HepG2 (cell line): Measurements from ENCODE around the gene TFF2. TPM values are rescaled to one million over a fixed set of nuclear protein-coding genes. Genes with fewer than 3 reads are reported as not detected.

Experiments used
- ATAC-seq: fragments of 200-7000 bp; cut with Tn5 transposase; 3 replicates; pipeline ENCODE4 v1.9.1; 2020; ENCODE audit warnings: mild to moderate bottlenecking, moderate library complexity
- BruUV-seq: library from RNA; stranded (reverse); fragments of 400-500 nt; replicated peaks from 2 replicates; lab custom pipeline; 2021; lab: Mats Ljungman, UMichigan
- CTCF ChIA-PET: fragments of 300-600 bp; formaldehyde crosslinking; extraction: SDS; loops from one replicate; lab custom pipeline; 2021; ENCODE audit warnings: low total read pairs, inconsistent platforms, low intra/inter-chr PET ratio; lab: Yijun Ruan, JAX
- POLR2A ChIA-PET: fragments of 350-600 bp; sonication (Branson Sonifier 250); formaldehyde crosslinking; loops from one replicate; lab custom pipeline; 2020; ENCODE audit warnings: antibody characterized with exemption, inconsistent platforms; lab: Yijun Ruan, JAX
- DNase-seq: peaks from one replicate; pipeline ENCODE4 v3.0.0-alpha.2; 2015; ENCODE audit warnings: low spot score
- FAIRE-seq: peaks from 3 replicates; lab custom pipeline; 2011; peaks lifted over from hg19 to GRCh38; lab: Jason Lieb, UNC
- H2AFZ ChIP-seq: one replicate; pipeline ENCODE4 v1.6.1; 2011; ENCODE audit warnings: low read length, inconsistent platforms
- H3K27ac ChIP-seq: fragments of 300-600 bp; 3 replicates; pipeline ENCODE4 v1.8.0; 2011; ENCODE audit warnings: mixed run types, mild to moderate bottlenecking, mixed read lengths, low read length, inconsistent platforms; ENCODE audit not compliant: insufficient read depth; ENCODE audit errors: extremely low read length
- H3K27me3 ChIP-seq, 2 experiments: fragments of 200-600 bp in 1 of 2; 2 replicates in 1 of 2; 3 replicates in 1 of 2; pipeline versions ENCODE4 v1.6.0 to v1.8.0; 2011; ENCODE audit warnings: low read length in 2 of 2, mild to moderate bottlenecking in 2 of 2, moderate library complexity in 2 of 2, inconsistent platforms in 1 of 2; ENCODE audit not compliant: insufficient read depth in 2 of 2, control insufficient read depth in 1 of 2
- H3K36me3 ChIP-seq, 2 experiments: fragments of 200-600 bp in 1 of 2; replicated peaks in 1 of 2; 2 replicates in 1 of 2; 3 replicates in 1 of 2; pipeline versions ENCODE4 v1.5.1 to v1.8.0; 2011; ENCODE audit warnings: low read length in 2 of 2, inconsistent platforms in 1 of 2; ENCODE audit not compliant: insufficient read depth in 2 of 2, control insufficient read depth in 1 of 2
- H3K4me1 ChIP-seq: 2 replicates; pipeline ENCODE4 v1.5.1; 2012; ENCODE audit warnings: low read length, inconsistent platforms; ENCODE audit not compliant: insufficient read depth
- H3K4me2 ChIP-seq: 2 replicates; pipeline ENCODE4 v1.6.0; 2011; ENCODE audit warnings: low read depth, low read length, inconsistent platforms
- H3K4me3 ChIP-seq, 3 experiments: fragments of 200-600 bp in 1 of 3; sonication (generic), shearing (Covaris generic) in 1 of 3; replicated peaks in 1 of 3; 2 replicates each; pipeline ENCODE4 v1.5.1; 2011 to 2016; ENCODE audit warnings: low read length in 3 of 3, inconsistent platforms in 2 of 3, low read depth in 2 of 3, mild to moderate bottlenecking in 2 of 3, control low read depth in 1 of 3, mixed read lengths in 1 of 3; ENCODE audit not compliant: insufficient read depth in 1 of 3
- H3K79me2 ChIP-seq: one replicate; pipeline ENCODE4 v1.6.1; 2011; ENCODE audit warnings: low read length, inconsistent platforms; ENCODE audit not compliant: insufficient read depth
- H3K9ac ChIP-seq: 2 replicates; pipeline ENCODE4 v1.6.0; 2011; ENCODE audit warnings: mild to moderate bottlenecking, low read depth, low read length, inconsistent platforms; ENCODE audit not compliant: insufficient read depth
- H3K9me3 ChIP-seq: 2 replicates; pipeline ENCODE4 v1.5.1; 2012; ENCODE audit warnings: mild to moderate bottlenecking, low read length
- H4K20me1 ChIP-seq: 2 replicates; pipeline ENCODE4 v1.6.0; 2011; ENCODE audit warnings: inconsistent platforms, mild to moderate bottlenecking, low read length, moderate library complexity; ENCODE audit not compliant: insufficient read depth
- AKAP8 ChIP-seq: sonication (generic); formaldehyde crosslinking; IDR thresholded peaks from 2 replicates; pipeline ENCODE4 v1.5.1; 2020; ENCODE audit warnings: mild to moderate bottlenecking, missing genetic modification reagents
- CREM ChIP-seq, 2 experiments: sonication (generic) in 1 of 2; formaldehyde crosslinking in 1 of 2; IDR thresholded peaks; 2 replicates each; pipeline versions ENCODE4 v1.4.0 to v1.6.1; 2016 to 2020; ENCODE audit warnings: antibody characterized with exemption in 1 of 2, mild to moderate bottlenecking in 1 of 2, missing genetic modification reagents in 1 of 2
- SMARCC2 ChIP-seq: fragments of 450-650 bp; IDR thresholded peaks from 2 replicates; pipeline ENCODE4 v1.6.1; 2017; ENCODE audit warnings: antibody characterized with exemption, mild to moderate bottlenecking
- TOPORS ChIP-seq: sonication (generic); formaldehyde crosslinking; IDR thresholded peaks from 2 replicates; pipeline ENCODE4 v1.8.0; 2023; ENCODE audit warnings: mild to moderate bottlenecking, missing genetic modification reagents
- ZNF30 ChIP-seq: sonication (generic); formaldehyde crosslinking; IDR thresholded peaks from 2 replicates; pipeline ENCODE4 v1.5.0; 2020; ENCODE audit warnings: mild to moderate bottlenecking, missing genetic modification reagents
- WGBS: methylation state at CpG from one replicate; pipeline ENCODE4 v1.1.6; 2017; ENCODE audit warnings: low lambda C conversion rate; 5-methylcytosine and 5-hydroxymethylcytosine counted together
- in situ Hi-C: cut with HindIII; loops from 2 replicates; pipeline ENCODE4 v1.10.0; 2017; ENCODE audit warnings: low pct_unique_long_range_greater_than_20kb; ENCODE audit not compliant: extremely low pct_ligation_motif_present
- intact Hi-C: fragments of 100-400 bp; cut with micrococcal nuclease; formaldehyde crosslinking; loops from one replicate; pipeline ENCODE4 v1.10.0; 2022; ENCODE audit not compliant: unreplicated experiment
- polyA plus RNA-seq, 8 experiments: library from polyadenylated mRNA; depleted of rRNA in 3 of 8; stranded (reverse) in 7 of 8; unstranded in 1 of 8; fragments of >200 nt; fragmentation: Illumina TruSeq in 4 of 8; extraction: Trizol in 4 of 8; gene quantifications; 2 replicates each; pipeline versions ENCODE4 v1.2.1 to v1.2.3, GENCODE V29; 2011 to 2016; ENCODE audit warnings: low read depth in 4 of 8, missing spikeins in 1 of 8, mixed read lengths in 1 of 8; ENCODE audit not compliant: insufficient read depth in 1 of 8
- total RNA-seq, 5 experiments: library from RNA; depleted of rRNA; stranded (reverse); fragments of >200 nt; fragmentation: Illumina TruSeq; extraction: Trizol; gene quantifications; 2 replicates each; pipeline ENCODE4 v1.2.3, GENCODE V29; 2016; ENCODE audit warnings: low read depth in 1 of 5
- TF ChIP-seq, protein P1 (sequence below): sonication (generic); formaldehyde crosslinking; IDR thresholded peaks from 2 replicates; pipeline ENCODE4 v1.5.0; 2020; ENCODE audit warnings: mild to moderate bottlenecking, missing genetic modification reagents, borderline replicate concordance
- TF ChIP-seq, protein P2 (sequence below): sonication (generic); formaldehyde crosslinking; conservative IDR thresholded peaks from 2 replicates; pipeline ENCODE4 v1.8.0; 2022; ENCODE audit warnings: low read depth, missing genetic modification reagents
- TF ChIP-seq, protein P3 (sequence below): sonication (generic); formaldehyde crosslinking; IDR thresholded peaks from 2 replicates; pipeline ENCODE4 v1.4.0; 2020; ENCODE audit warnings: missing genetic modification reagents, borderline replicate concordance
- TF ChIP-seq, protein P4 (sequence below): sonication (generic); formaldehyde crosslinking; IDR thresholded peaks from 2 replicates; pipeline ENCODE4 v1.5.0; 2020; ENCODE audit warnings: missing genetic modification reagents, mild to moderate bottlenecking, borderline replicate concordance

The TFF2 gene
- total and polyA plus RNA-seq, 2 of the 13 experiments (the other 11 are each of a cell fraction or from before 2014, with no cell fraction given), result 1.5 TPM; not detected in 1

DNA sequence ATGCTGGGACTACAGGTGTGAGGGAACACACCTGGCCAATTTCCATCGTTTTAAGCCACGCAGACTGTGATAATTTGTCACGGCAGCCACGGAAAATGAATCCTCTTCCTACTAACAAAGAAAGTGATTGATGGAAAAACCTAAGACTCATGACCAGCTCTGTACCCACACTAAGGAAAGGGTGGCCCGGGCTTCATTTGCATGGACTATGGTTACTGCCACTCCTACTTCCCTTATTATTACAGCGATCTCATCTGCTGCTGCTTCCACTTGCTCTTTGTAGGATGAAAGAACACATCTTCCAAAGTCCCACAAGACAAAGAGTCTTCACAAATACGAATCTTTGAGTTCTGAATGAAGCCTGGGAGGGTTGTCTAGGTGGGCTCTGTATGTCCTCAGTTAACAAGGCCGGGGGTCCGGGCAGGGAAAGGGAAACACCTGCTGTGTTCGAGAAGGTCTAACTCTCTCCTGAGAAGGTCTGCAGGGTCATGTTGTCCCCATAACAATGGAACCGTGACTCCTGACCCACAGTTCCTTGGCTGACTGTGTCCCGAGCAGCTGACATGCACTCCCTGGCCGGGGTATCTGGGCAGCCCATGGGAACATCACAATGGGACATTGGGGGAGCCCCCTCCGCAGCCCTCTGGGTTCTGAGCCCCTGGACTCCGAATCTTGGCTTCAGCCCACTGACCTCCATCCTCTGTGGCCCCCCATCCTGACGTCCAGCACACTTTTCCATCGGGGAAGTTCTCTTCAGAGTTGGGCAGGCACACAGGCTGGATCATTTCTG, 28.8 kb upstream of the TFF2 start:
- FAIRE-seq, result no peak
- in situ Hi-C loops, result loop anchor here (5.0 kb wide), 1 partner anchor 68 kb away; no protein-coding TSS in a partner anchor
- CTCF ChIA-PET, result no interaction called here
- TF ChIP-seq, protein P1, sequence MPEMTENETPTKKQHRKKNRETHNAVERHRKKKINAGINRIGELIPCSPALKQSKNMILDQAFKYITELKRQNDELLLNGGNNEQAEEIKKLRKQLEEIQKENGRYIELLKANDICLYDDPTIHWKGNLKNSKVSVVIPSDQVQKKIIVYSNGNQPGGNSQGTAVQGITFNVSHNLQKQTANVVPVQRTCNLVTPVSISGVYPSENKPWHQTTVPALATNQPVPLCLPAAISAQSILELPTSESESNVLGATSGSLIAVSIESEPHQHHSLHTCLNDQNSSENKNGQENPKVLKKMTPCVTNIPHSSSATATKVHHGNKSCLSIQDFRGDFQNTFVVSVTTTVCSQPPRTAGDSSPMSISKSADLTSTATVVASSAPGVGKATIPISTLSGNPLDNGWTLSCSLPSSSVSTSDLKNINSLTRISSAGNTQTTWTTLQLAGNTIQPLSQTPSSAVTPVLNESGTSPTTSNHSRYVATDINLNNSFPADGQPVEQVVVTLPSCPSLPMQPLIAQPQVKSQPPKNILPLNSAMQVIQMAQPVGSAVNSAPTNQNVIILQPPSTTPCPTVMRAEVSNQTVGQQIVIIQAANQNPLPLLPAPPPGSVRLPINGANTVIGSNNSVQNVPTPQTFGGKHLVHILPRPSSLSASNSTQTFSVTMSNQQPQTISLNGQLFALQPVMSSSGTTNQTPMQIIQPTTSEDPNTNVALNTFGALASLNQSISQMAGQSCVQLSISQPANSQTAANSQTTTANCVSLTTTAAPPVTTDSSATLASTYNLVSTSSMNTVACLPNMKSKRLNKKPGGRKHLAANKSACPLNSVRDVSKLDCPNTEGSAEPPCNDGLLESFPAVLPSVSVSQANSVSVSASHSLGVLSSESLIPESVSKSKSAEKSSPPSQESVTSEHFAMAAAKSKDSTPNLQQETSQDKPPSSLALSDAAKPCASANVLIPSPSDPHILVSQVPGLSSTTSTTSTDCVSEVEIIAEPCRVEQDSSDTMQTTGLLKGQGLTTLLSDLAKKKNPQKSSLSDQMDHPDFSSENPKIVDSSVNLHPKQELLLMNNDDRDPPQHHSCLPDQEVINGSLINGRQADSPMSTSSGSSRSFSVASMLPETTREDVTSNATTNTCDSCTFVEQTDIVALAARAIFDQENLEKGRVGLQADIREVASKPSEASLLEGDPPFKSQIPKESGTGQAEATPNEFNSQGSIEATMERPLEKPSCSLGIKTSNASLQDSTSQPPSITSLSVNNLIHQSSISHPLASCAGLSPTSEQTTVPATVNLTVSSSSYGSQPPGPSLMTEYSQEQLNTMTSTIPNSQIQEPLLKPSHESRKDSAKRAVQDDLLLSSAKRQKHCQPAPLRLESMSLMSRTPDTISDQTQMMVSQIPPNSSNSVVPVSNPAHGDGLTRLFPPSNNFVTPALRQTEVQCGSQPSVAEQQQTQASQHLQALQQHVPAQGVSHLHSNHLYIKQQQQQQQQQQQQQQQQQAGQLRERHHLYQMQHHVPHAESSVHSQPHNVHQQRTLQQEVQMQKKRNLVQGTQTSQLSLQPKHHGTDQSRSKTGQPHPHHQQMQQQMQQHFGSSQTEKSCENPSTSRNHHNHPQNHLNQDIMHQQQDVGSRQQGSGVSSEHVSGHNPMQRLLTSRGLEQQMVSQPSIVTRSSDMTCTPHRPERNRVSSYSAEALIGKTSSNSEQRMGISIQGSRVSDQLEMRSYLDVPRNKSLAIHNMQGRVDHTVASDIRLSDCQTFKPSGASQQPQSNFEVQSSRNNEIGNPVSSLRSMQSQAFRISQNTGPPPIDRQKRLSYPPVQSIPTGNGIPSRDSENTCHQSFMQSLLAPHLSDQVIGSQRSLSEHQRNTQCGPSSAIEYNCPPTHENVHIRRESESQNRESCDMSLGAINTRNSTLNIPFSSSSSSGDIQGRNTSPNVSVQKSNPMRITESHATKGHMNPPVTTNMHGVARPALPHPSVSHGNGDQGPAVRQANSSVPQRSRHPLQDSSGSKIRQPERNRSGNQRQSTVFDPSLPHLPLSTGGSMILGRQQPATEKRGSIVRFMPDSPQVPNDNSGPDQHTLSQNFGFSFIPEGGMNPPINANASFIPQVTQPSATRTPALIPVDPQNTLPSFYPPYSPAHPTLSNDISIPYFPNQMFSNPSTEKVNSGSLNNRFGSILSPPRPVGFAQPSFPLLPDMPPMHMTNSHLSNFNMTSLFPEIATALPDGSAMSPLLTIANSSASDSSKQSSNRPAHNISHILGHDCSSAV, result no peak
- TF ChIP-seq SMARCC2, result no peak
- no peak for TF ChIP-seq CREM (IDR thresholded peaks at IDR 0.05)
- no peak for TF ChIP-seq CREM (CRISPR knock-in tag; IDR thresholded peaks at IDR 0.05)
- TF ChIP-seq TOPORS (CRISPR knock-in tag), result no peak
- TF ChIP-seq, protein P2, sequence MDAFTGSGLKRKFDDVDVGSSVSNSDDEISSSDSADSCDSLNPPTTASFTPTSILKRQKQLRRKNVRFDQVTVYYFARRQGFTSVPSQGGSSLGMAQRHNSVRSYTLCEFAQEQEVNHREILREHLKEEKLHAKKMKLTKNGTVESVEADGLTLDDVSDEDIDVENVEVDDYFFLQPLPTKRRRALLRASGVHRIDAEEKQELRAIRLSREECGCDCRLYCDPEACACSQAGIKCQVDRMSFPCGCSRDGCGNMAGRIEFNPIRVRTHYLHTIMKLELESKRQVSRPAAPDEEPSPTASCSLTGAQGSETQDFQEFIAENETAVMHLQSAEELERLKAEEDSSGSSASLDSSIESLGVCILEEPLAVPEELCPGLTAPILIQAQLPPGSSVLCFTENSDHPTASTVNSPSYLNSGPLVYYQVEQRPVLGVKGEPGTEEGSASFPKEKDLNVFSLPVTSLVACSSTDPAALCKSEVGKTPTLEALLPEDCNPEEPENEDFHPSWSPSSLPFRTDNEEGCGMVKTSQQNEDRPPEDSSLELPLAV, result no peak
- TF ChIP-seq, protein P3, sequence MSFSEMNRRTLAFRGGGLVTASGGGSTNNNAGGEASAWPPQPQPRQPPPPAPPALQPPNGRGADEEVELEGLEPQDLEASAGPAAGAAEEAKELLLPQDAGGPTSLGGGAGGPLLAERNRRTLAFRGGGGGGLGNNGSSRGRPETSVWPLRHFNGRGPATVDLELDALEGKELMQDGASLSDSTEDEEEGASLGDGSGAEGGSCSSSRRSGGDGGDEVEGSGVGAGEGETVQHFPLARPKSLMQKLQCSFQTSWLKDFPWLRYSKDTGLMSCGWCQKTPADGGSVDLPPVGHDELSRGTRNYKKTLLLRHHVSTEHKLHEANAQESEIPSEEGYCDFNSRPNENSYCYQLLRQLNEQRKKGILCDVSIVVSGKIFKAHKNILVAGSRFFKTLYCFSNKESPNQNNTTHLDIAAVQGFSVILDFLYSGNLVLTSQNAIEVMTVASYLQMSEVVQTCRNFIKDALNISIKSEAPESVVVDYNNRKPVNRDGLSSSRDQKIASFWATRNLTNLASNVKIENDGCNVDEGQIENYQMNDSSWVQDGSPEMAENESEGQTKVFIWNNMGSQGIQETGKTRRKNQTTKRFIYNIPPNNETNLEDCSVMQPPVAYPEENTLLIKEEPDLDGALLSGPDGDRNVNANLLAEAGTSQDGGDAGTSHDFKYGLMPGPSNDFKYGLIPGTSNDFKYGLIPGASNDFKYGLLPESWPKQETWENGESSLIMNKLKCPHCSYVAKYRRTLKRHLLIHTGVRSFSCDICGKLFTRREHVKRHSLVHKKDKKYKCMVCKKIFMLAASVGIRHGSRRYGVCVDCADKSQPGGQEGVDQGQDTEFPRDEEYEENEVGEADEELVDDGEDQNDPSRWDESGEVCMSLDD (CRISPR knock-in tag), result no peak
- no peak for TF ChIP-seq AKAP8 (CRISPR knock-in tag)
- no peak for TF ChIP-seq ZNF30 (CRISPR knock-in tag)
- TF ChIP-seq, protein P4, sequence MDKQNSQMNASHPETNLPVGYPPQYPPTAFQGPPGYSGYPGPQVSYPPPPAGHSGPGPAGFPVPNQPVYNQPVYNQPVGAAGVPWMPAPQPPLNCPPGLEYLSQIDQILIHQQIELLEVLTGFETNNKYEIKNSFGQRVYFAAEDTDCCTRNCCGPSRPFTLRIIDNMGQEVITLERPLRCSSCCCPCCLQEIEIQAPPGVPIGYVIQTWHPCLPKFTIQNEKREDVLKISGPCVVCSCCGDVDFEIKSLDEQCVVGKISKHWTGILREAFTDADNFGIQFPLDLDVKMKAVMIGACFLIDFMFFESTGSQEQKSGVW (CRISPR knock-in tag), result no peak

More for the DNA sequence above, 28.8 kb upstream of the TFF2 start:
- BruUV-seq, result no TSS peak
- Histone ChIP-seq H3K79me2 (no peaks in the 10 kb centered on the region), H3K27me3 (no peaks in the 10 kb centered on the region), H3K9ac (no peak overlapping the region), H3K36me3 (no peaks in the 10 kb centered on the region), H3K4me3 (no peak overlapping the region), H4K20me1 (no peaks in the 10 kb centered on the region), H2AFZ (no peak overlapping the region), H3K27ac (no peak overlapping the region), H3K4me1 (peaks cover 14% of the 10 kb centered on the region), H3K9me3 (no peaks in the 10 kb centered on the region), H3K4me2 (no peak overlapping the region)
- 85% methylated on average over 15 of the region's 17 CpGs for WGBS
- DNase-seq (no peak), ATAC-seq (no peak)
- POLR2A ChIA-PET, result no interaction called here
- intact Hi-C loops, result no loop called here
